Ovary (tissue), 9 donors: Measurements from ENCODE around the gene MAD1L1. TPM values are rescaled to one million over a fixed set of nuclear protein-coding genes. Genes with fewer than 3 reads are reported as not detected.
A peak's percentile ranks its signal among the peaks of the same experiment; 100 is the strongest.

Experiments used
- DNase-seq, 5 donors: peaks; one replicate each; pipeline ENCODE4 v3.0.0-alpha.2; 2019 to 2020
- H3K27ac ChIP-seq, 2 donors: fragments of 200-600 bp; one replicate each; pipeline versions ENCODE4 v1.5.1 to v1.8.0; 2019 to 2022
- H3K27me3 ChIP-seq: fragments of 200-600 bp; one replicate; pipeline ENCODE4 v1.8.0; 2022
- H3K36me3 ChIP-seq: fragments of 200-600 bp; sonication (generic); one replicate; pipeline ENCODE4 v1.5.1; 2019
- H3K4me1 ChIP-seq: one replicate; pipeline ENCODE4 v1.8.1; 2013; ENCODE audit warnings: mild to moderate bottlenecking, moderate library complexity; ENCODE audit not compliant: insufficient read depth
- H3K4me3 ChIP-seq: fragments of 200-600 bp; sonication (generic); one replicate; pipeline ENCODE4 v1.5.1; 2017
- H3K9me3 ChIP-seq, 2 donors: fragments of 200-600 bp in 1 of 2; sonication (generic) in 1 of 2; one replicate each; pipeline versions ENCODE4 v1.5.1 to v1.8.1; 2013 to 2019; ENCODE audit warnings: mild to moderate bottlenecking in 1 of 2, moderate library complexity in 1 of 2
- CTCF ChIP-seq, 3 donors: fragments of 450-650 bp in 2 of 3; fragments of 200-600 bp in 1 of 3; IDR thresholded peaks; one replicate each; pipeline versions ENCODE4 v1.5.1 to v1.8.0; 2016 to 2022; ENCODE audit warnings: antibody characterized with exemption in 3 of 3, mild to moderate bottlenecking in 1 of 3
- EP300 ChIP-seq: sonication (generic); formaldehyde crosslinking; IDR thresholded peaks from one replicate; pipeline ENCODE4 v1.6.1; 2017; ENCODE audit warnings: antibody characterized with exemption
- POLR2A ChIP-seq: fragments of 450-650 bp; IDR thresholded peaks from one replicate; pipeline ENCODE4 v1.6.1; 2017; ENCODE audit warnings: antibody characterized with exemption, mild to moderate bottlenecking, moderate library complexity
- WGBS, 3 donors: extraction: QIAGEN DNeasy Blood & Tissue Kit in 1 of 3; methylation state at CpG; one replicate each; pipeline versions ENCODE4 v1.1.5 to v1.1.7; 2013 to 2017; 5-methylcytosine and 5-hydroxymethylcytosine counted together
- intact Hi-C, 4 donors: fragments of 100-400 bp; cut with DNase I; formaldehyde crosslinking; loops; one replicate each; pipeline versions ENCODE4 v1.11.0 to v1.15.1; 2022 to 2023
- polyA plus RNA-seq, 2 donors: library from polyadenylated mRNA; stranded (reverse); fragments of 200-250 nt in 1 of 2; fragments of 350-450 nt in 1 of 2; fragmentation: Illumina TruSeq in 1 of 2; extraction: RNeasy Lipid Tissue Mini Kit (QIAGEN cat#74804) in 1 of 2; gene quantifications; one replicate each; pipeline ENCODE4 v1.2.3, GENCODE V29; 2013 to 2014
- total RNA-seq, 7 donors: library from RNA; depleted of rRNA in 2 of 7; stranded (reverse); fragments of >200 nt in 2 of 7; fragmentation: NEBNext Ultra II Directional in 3 of 7; extraction: Animal tissue kit (Norgen Biotek cat#: 25700) in 3 of 7; gene quantifications; one replicate each; pipeline versions ENCODE4 v1.1.0 to v1.2.4, GENCODE V29; 2016 to 2023
- donor health status: DM: no; HTN: no; CAD: no; lungs with moderate emphysema.
- donor health status: DM: no; HTN: no; CAD: no.
- donor health status: Bipolar disorder and iron deficiency.
- donor health status: DM: yes; HTN: yes; CAD: no.
- donor health status: DM: no; HTN: no; CAD: no.
- donor health status: DM: yes; HTN: yes; CAD: no.

Gene MAD1L1
- total and polyA plus RNA-seq, 9 donors: 5.9 to 36.6 (median 22.8) TPM

DNA sequence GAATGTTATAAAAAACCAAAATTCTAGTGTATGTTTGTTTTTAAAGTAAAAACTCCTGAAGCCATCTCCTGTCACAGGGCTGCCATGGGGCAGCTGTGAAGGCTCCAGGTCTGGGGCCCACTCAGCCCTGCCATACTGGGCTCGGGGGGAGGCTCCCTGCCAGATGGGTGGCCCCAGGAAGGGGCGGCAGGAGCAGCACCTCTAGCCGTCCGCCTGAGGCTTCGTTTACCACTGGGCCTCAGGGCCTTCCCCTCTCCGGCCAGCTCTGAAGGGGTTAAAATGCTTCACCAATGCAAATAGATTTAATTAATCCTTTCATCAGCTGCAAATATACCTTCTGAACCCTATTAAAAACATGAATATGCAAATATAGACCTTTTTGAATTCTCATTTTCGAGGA lies 423.7 kb downstream of the MAD1L1 start:
- Histone ChIP-seq H3K4me3 (no peak overlapping the region), H3K27ac (no peak overlapping the region), H3K4me1 (peaks cover 3% of the 10 kb centered on the region), H3K9me3 (no peaks in the 10 kb centered on the region), H3K27me3 (no peaks in the 10 kb centered on the region), H3K36me3 (no peaks in the 10 kb centered on the region)
- 88 to 93% (median 89%) methylated on average over 7 of the region's 7 CpGs for WGBS, 3 donors
- no peak for DNase-seq
- intact Hi-C loops: loop anchor here in 1 of 4 donors (10.0 kb wide), 1 partner anchor 406 kb away; no protein-coding TSS in a partner anchor
- TF ChIP-seq EP300 (no peak), POLR2A (no peak), CTCF (IDR thresholded peaks at IDR 0.05) (no peak)

GRCh38 chr7:1807821-1808600 lies 424.7 kb downstream of the MAD1L1 start:
- no peak for DNase-seq
- WGBS, 3 donors: 92 to 94% (median 93%) methylated on average over 26 of the region's 26 CpGs
- no peaks in the 10 kb centered on the region for H3K36me3 ChIP-seq

GRCh38 chr7:1806354-1806753 lies 426.4 kb downstream of the MAD1L1 start:
- TF ChIP-seq CTCF (IDR thresholded peaks at IDR 0.05): no peak
- WGBS, 3 donors: 81 to 87% (median 83%) methylated on average over 14 of the region's 14 CpGs
- Histone ChIP-seq H3K27ac (no peak overlapping the region), H3K4me1 (peaks cover 2% of the 10 kb centered on the region), H3K36me3 (no peaks in the 10 kb centered on the region), H3K9me3 (no peaks in the 10 kb centered on the region), H3K4me3 (no peak overlapping the region), H3K27me3 (no peaks in the 10 kb centered on the region)
- DNase-seq: peak in 1 of 5 donors; percentile 4
- intact Hi-C loops: loop anchor here in 1 of 4 donors (10.0 kb wide), 1 partner anchor 408 kb away; no protein-coding TSS in a partner anchor

More at GRCh38 chr7:1807821-1808600, 424.7 kb downstream of the MAD1L1 start:
- H3K4me1 ChIP-seq: peaks cover 3% of the 10 kb centered on the region
- no peaks in the 10 kb centered on the region for H3K9me3 ChIP-seq
- no peak overlapping the region for H3K4me3 ChIP-seq
- intact Hi-C loops: loop anchor here in 1 of 4 donors (10.0 kb wide), 1 partner anchor 407 kb away; no protein-coding TSS in a partner anchor
- no peaks in the 10 kb centered on the region for H3K27me3 ChIP-seq
- TF ChIP-seq EP300 (no peak), CTCF (IDR thresholded peaks at IDR 0.05) (no peak), POLR2A (no peak)
- no peak overlapping the region for H3K27ac ChIP-seq

DNA sequence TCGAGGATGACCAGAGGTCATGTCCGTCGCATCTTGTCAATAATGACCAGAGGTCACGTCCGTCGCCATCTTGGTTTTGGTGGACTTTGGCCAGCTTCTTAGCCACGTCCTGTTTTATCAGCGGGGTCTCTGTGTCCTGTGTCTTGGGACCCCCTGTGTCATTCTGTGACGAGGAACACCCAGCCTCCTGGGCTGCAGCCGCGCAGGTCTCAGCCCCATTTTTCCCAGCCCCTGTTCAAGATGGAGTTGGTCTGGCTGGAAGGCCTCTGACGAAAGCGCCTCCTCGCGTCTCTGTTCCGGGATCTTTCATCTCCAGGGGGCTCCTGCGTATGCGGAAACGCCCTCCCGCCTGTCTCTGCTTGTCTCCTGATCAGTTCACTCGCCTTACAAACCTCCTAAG lies 428.4 kb downstream of the MAD1L1 start:
- DNase-seq: peak in 1 of 5 donors; percentile 15

More for the DNA sequence above, 428.4 kb downstream of the MAD1L1 start:
- 93 to 94% (median 93%) methylated on average over 21 of the region's 21 CpGs for WGBS, 3 donors
- Histone ChIP-seq H3K27me3 (no peaks in the 10 kb centered on the region), H3K9me3 (no peaks in the 10 kb centered on the region), H3K36me3 (no peaks in the 10 kb centered on the region), H3K4me3 (no peak overlapping the region), H3K27ac (no peak overlapping the region), H3K4me1 (no peaks in the 10 kb centered on the region)
- TF ChIP-seq EP300 (no peak), POLR2A (no peak), CTCF (IDR thresholded peaks at IDR 0.05) (no peak)
- intact Hi-C loops: loop anchor here in 1 of 4 donors (10.0 kb wide), 1 partner anchor 410 kb away; no protein-coding TSS in a partner anchor
